ENCODE results near the gene PLK1.

- no peak for TF ChIP-seq CTCF (IDR thresholded peaks at IDR 0.05)
- TF ChIP-seq POLR2A (IDR thresholded peaks at IDR 0.05), result no peak
- no peak for TF ChIP-seq EP300 (IDR thresholded peaks at IDR 0.05)
These were observed 31.8 kb downstream of the PLK1 start for GRCh38 chr16:23710504-23710903.
